ENCODE measurements around the gene PARD3B. TPM values are rescaled to one million over a fixed set of nuclear protein-coding genes. Genes with fewer than 3 reads are reported as not detected.

PARD3B gene
- total RNA-seq, 4 donors from 2014 or later, result 32.6 to 65.7 (median 38.6) TPM

DNA sequence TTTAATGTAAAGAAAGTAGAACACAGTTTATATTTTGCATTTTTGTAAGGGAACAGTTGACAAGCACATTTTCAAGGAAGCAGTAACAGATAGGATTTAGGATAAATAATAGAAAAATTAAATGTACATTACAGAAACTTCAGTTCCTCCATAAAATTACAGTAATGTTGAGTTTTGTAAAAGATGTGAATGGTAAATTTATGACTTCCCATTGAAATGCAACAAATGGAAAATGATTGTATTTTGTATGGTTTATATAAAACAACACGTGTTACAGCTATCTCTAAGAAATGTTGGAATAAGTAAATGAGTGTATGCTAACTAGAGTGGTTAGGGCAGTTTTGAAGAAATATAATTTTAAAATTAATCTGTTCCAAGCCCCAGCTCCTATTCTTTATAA, 227.3 kb downstream of the PARD3B start:
- Histone ChIP-seq H3K27ac (no peak overlapping the region), H3K4me3 (no peak overlapping the region), H3K4me1 (peaks cover 0 to 20% (median 2%) of the 10 kb centered on the region in 4 donors), H3K27me3 (no peaks in the 10 kb centered on the region), H3K36me3 (no peaks in the 10 kb centered on the region), H3K9me3 (no peaks in the 10 kb centered on the region)
- intact Hi-C loops (cut with DNase I; ENCODE audit: low total_unique reads) (no loop called here), in situ Hi-C loops (cut with MboI; ENCODE audit: low pct_ligation_motif_present in 1 of 4, low pct_unique_long_range_greater_than_20kb in 1 of 4, low sequenced_read_pairs in 3 of 4) (no loop called here)
- WGBS, 2 donors (ENCODE audit: low coverage in 1 of 2), result 76 to 92% methylated on average over 1 of the region's 1 CpG
- TF ChIP-seq POLR2AphosphoS5 (IDR thresholded peaks at IDR 0.05), result no peak
- TF ChIP-seq EP300 (IDR thresholded peaks at IDR 0.05; ENCODE audit: low read depth), result no peak
- TF ChIP-seq POLR2A (IDR thresholded peaks at IDR 0.05), result no peak
- TF ChIP-seq, protein P1, sequence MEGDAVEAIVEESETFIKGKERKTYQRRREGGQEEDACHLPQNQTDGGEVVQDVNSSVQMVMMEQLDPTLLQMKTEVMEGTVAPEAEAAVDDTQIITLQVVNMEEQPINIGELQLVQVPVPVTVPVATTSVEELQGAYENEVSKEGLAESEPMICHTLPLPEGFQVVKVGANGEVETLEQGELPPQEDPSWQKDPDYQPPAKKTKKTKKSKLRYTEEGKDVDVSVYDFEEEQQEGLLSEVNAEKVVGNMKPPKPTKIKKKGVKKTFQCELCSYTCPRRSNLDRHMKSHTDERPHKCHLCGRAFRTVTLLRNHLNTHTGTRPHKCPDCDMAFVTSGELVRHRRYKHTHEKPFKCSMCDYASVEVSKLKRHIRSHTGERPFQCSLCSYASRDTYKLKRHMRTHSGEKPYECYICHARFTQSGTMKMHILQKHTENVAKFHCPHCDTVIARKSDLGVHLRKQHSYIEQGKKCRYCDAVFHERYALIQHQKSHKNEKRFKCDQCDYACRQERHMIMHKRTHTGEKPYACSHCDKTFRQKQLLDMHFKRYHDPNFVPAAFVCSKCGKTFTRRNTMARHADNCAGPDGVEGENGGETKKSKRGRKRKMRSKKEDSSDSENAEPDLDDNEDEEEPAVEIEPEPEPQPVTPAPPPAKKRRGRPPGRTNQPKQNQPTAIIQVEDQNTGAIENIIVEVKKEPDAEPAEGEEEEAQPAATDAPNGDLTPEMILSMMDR (IDR thresholded peaks at IDR 0.05), result no peak
- no peak for DNase-seq

DNA sequence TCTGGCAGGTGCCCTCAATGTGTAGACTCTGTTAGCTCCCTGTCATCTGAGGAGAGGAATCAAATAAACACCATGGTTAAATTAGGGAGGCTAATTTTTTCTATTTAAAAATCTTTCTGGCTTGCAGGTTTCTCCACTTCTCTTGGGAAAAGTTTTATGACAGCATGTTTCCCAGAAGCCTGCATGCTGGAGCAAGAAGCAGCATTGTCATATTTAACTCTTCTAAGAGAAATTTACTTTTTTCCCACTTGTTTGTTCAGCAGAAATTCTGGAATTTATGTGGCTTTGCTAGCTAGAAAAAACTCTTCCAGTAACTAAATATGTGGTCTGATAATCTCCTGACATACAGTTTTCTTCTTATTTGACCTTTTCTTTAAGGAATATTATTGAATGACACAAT, 230.5 kb downstream of the PARD3B start:
- no peak overlapping the region for H3K27ac ChIP-seq
- no peaks in the 10 kb centered on the region for H3K9me3 ChIP-seq
- peaks cover 0 to 20% (median 2%) of the 10 kb centered on the region in 4 donors for H3K4me1 ChIP-seq
- DNase-seq, result no peak
- in situ Hi-C loops (cut with MboI; ENCODE audit: low pct_ligation_motif_present in 1 of 4, low pct_unique_long_range_greater_than_20kb in 1 of 4, low sequenced_read_pairs in 3 of 4), result no loop called here
- intact Hi-C loops (cut with DNase I; ENCODE audit: low total_unique reads), result no loop called here
- H3K36me3 ChIP-seq, result no peaks in the 10 kb centered on the region
- TF ChIP-seq EP300 (IDR thresholded peaks at IDR 0.05; ENCODE audit: low read depth) (no peak), POLR2AphosphoS5 (IDR thresholded peaks at IDR 0.05) (no peak), POLR2A (IDR thresholded peaks at IDR 0.05) (no peak)
- TF ChIP-seq, protein P1 (IDR thresholded peaks at IDR 0.05), result no peak
- no peaks in the 10 kb centered on the region for H3K27me3 ChIP-seq
- H3K4me3 ChIP-seq, result no peak overlapping the region

DNA sequence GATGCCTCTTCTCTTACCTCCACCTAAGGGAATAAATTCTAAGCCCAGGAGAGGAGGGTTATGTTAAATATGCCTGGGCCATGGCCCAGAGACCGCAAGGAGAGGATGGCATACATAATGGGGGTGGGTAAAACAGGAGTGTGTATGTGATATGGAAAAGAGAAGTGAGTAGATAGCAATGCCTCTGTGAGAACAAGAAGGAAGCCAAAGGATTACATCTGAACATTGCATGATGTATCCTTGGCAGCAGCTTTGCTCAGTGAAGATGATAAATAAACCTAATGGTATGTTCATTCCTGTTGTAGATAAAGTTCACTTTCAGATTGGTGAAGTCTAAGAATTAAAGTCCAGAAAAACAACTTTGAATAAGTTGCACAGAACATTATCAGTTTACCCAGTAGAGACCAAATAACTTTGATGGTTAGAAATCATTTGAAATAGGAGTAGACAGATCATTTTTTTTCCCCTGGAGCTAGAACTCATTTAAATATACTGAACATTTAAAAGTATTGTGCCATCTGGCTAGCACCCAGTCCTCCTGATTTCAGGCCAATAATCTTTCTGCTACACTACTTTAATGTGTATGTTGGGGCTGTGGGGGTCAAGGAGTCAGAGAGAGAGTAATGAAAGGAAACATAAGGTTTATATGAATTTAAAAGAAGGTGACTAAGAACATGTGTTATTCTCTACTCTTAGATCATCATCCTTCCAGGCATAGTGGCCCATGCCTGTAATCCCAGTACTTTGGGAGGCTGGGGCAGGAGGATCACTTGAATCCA, 231.7 kb downstream of the PARD3B start:
- intact Hi-C loops (cut with DNase I; ENCODE audit: low total_unique reads), result no loop called here
- H3K4me3 ChIP-seq, result no peak overlapping the region
- no peaks in the 10 kb centered on the region for H3K27me3 ChIP-seq
- no peaks in the 10 kb centered on the region for H3K36me3 ChIP-seq
- in situ Hi-C loops (cut with MboI; ENCODE audit: low pct_ligation_motif_present in 1 of 4, low pct_unique_long_range_greater_than_20kb in 1 of 4, low sequenced_read_pairs in 3 of 4), result no loop called here
- WGBS, 2 donors (ENCODE audit: low coverage in 1 of 2), result 75 to 100% methylated on average over 1 of the region's 1 CpG
- peaks cover 0 to 20% (median 2%) of the 10 kb centered on the region in 4 donors for H3K4me1 ChIP-seq
- H3K9me3 ChIP-seq, result no peaks in the 10 kb centered on the region
- no peak overlapping the region for H3K27ac ChIP-seq
- TF ChIP-seq, protein P1 (IDR thresholded peaks at IDR 0.05), result no peak
- TF ChIP-seq POLR2AphosphoS5 (IDR thresholded peaks at IDR 0.05), result no peak
- no peak for TF ChIP-seq EP300 (IDR thresholded peaks at IDR 0.05; ENCODE audit: low read depth)
- TF ChIP-seq POLR2A (IDR thresholded peaks at IDR 0.05), result no peak
- no peak for DNase-seq

DNA sequence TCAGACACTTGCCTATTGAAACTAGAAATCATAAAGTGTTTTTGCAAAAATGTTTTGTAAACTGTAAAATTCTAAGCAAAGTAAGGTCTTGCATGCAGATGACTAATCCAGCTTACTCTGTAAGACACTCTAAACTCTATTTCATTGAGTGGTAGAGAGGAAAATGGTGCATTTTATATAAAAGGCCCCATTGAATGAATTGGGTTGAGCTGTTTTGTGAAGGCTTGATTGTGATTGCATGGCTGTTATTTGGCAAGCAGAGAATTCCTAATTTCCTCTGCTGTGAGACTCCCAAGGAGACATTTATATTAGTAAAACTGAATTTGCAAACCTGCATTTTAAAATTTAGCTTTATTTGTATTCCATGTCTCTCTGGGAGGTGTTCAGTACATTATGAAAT, 234.5 kb downstream of the PARD3B start:
- in situ Hi-C loops (cut with MboI; ENCODE audit: low pct_ligation_motif_present in 1 of 4, low pct_unique_long_range_greater_than_20kb in 1 of 4, low sequenced_read_pairs in 3 of 4), result no loop called here
- TF ChIP-seq, protein P1 (IDR thresholded peaks at IDR 0.05), result no peak
- TF ChIP-seq EP300 (IDR thresholded peaks at IDR 0.05; ENCODE audit: low read depth), result no peak
- no peak for TF ChIP-seq POLR2A (IDR thresholded peaks at IDR 0.05)
- no peak for TF ChIP-seq POLR2AphosphoS5 (IDR thresholded peaks at IDR 0.05)
- no peak for DNase-seq
- Histone ChIP-seq H3K9me3 (no peaks in the 10 kb centered on the region), H3K27me3 (no peaks in the 10 kb centered on the region), H3K36me3 (no peaks in the 10 kb centered on the region), H3K4me1 (peaks cover 0 to 17% (median 2%) of the 10 kb centered on the region in 4 donors), H3K27ac (no peak overlapping the region), H3K4me3 (no peak overlapping the region)
- intact Hi-C loops (cut with DNase I; ENCODE audit: low total_unique reads), result no loop called here

Data from transverse colon (tissue), 4 donors.